ACHN (cell line): ENCODE data around the gene POLR3H.
A peak's percentile ranks its signal among the peaks of the same experiment; 100 is the strongest.

Source experiments
- DNase-seq: peaks from one replicate; pipeline ENCODE4 v3.0.0-alpha.2; 2015
- in situ Hi-C: cut with HindIII; loops from 2 replicates; pipeline ENCODE4 v1.10.0; 2017; ENCODE audit warnings: low sequenced_read_pairs, low pct_ligation_motif_present, low pct_unique_long_range_greater_than_20kb

The POLR3H gene

GRCh38 chr22:41541484-41541883 is 2.8 kb downstream of the POLR3H start:
- DNase-seq, result no peak
- in situ Hi-C loops, result no loop called here

- in situ Hi-C loops, result no loop called here
- no peak for DNase-seq
Observed at GRCh38 chr22:41540365-41540764, 3.9 kb downstream of the POLR3H start.

- in situ Hi-C loops, result no loop called here
- no peak for DNase-seq
Observed at GRCh38 chr22:41540006-41540315, 4.3 kb downstream of the POLR3H start.

GRCh38 chr22:41539146-41540005 is 4.9 kb downstream of the POLR3H start:
- in situ Hi-C loops, result no loop called here
- no peak for DNase-seq

GRCh38 chr22:41538583-41538982 is 5.7 kb downstream of the POLR3H start:
- no peak for DNase-seq
- in situ Hi-C loops, result no loop called here

GRCh38 chr22:41537203-41537602 is 7.1 kb downstream of the POLR3H start:
- in situ Hi-C loops, result no loop called here
- no peak for DNase-seq

GRCh38 chr22:41535244-41535643 is 9.0 kb downstream of the POLR3H start:
- in situ Hi-C loops, result no loop called here
- DNase-seq, result peak; percentile 46

- in situ Hi-C loops, result no loop called here
- no peak for DNase-seq
Observed at GRCh38 chr22:41534219-41534618, 10.1 kb downstream of the POLR3H start.

- in situ Hi-C loops, result no loop called here
- DNase-seq, result peak; percentile 61
Observed at GRCh38 chr22:41532908-41533825, 11.1 kb downstream of the POLR3H start.

GRCh38 chr22:41531715-41532477 is 12.4 kb downstream of the POLR3H start:
- in situ Hi-C loops, result no loop called here
- no peak for DNase-seq

GRCh38 chr22:41530890-41531714 is 13.2 kb downstream of the POLR3H start:
- in situ Hi-C loops, result no loop called here
- DNase-seq, result no peak

- in situ Hi-C loops, result no loop called here
- no peak for DNase-seq
Observed at GRCh38 chr22:41528938-41529561, 15.2 kb downstream of the POLR3H start.

- DNase-seq, result no peak
- in situ Hi-C loops, result no loop called here
Observed at GRCh38 chr22:41528132-41528766, 16.0 kb downstream of the POLR3H start.

- no peak for DNase-seq
- in situ Hi-C loops, result no loop called here
Observed at GRCh38 chr22:41526830-41527799, 17.2 kb downstream of the POLR3H start.

- in situ Hi-C loops, result no loop called here
- DNase-seq, result no peak
Observed at GRCh38 chr22:41526226-41526829, 17.9 kb downstream of the POLR3H start.
